CD4-positive, alpha-beta memory T cell (primary cell): Measurements from ENCODE around the gene LZTR1. TPM values are rescaled to one million over a fixed set of nuclear protein-coding genes. Genes with fewer than 3 reads are reported as not detected.

ENCODE experiments used
- CTCF ChIA-PET: fragments of 350-600 bp; sonication (Branson Sonifier 250); formaldehyde crosslinking; loops from one replicate; lab custom pipeline; 2021; ENCODE audit warnings: inconsistent platforms; ENCODE audit not compliant: partially characterized antibody; lab: Charles Lee
- POLR2A ChIA-PET: fragments of 350-600 bp; sonication (Branson Sonifier 250); formaldehyde crosslinking; loops from one replicate; lab custom pipeline; 2021; ENCODE audit not compliant: partially characterized antibody; lab: Charles Lee
- DNase-seq, 5 donors: peaks; one replicate each; pipeline versions ENCODE4 v3.0.0 to v3.0.0-alpha.2; 2020 to 2022; ENCODE audit warnings: mixed read lengths in 1 of 5
- H3K27ac ChIP-seq: one replicate; pipeline ENCODE4 v1.7.0; 2013; ENCODE audit warnings: low read depth, low read length
- H3K27me3 ChIP-seq: 2 replicates; pipeline ENCODE4 v1.7.0; 2013; ENCODE audit warnings: mild to moderate bottlenecking, low read length, moderate library complexity; ENCODE audit not compliant: insufficient read depth
- H3K36me3 ChIP-seq: 2 replicates; pipeline ENCODE4 v1.7.0; 2013; ENCODE audit warnings: mild to moderate bottlenecking, low read length, moderate library complexity; ENCODE audit not compliant: insufficient read depth
- H3K4me1 ChIP-seq: 2 replicates; pipeline ENCODE4 v1.7.0; 2013; ENCODE audit warnings: mild to moderate bottlenecking, low read length, moderate library complexity; ENCODE audit not compliant: insufficient read depth
- H3K4me3 ChIP-seq, 2 donors: one replicate each; pipeline ENCODE4 v1.7.0; 2013; ENCODE audit warnings: low read length in 2 of 2, mild to moderate bottlenecking in 1 of 2
- H3K9me3 ChIP-seq, 2 donors: one replicate each; pipeline ENCODE4 v1.7.0; 2013; ENCODE audit warnings: low read length in 2 of 2, control low read depth in 1 of 2; ENCODE audit not compliant: control insufficient read depth in 1 of 2
- H3K27ac Mint-ChIP-seq, 7 donors: one replicate each; pipeline ENCODE4 v1.8.0; 2020 to 2021; ENCODE audit warnings: mixed read lengths in 7 of 7, mild to moderate bottlenecking in 6 of 7, inconsistent platforms in 3 of 7, moderate library complexity in 3 of 7
- H3K27me3 Mint-ChIP-seq, 2 donors: one replicate each; pipeline ENCODE4 v1.8.0; 2020 to 2021; ENCODE audit warnings: mixed read lengths in 2 of 2
- H3K36me3 Mint-ChIP-seq, 2 donors: one replicate each; pipeline ENCODE4 v1.8.0; 2020 to 2021; ENCODE audit warnings: mixed read lengths in 2 of 2, inconsistent platforms in 1 of 2, mild to moderate bottlenecking in 1 of 2
- H3K4me1 Mint-ChIP-seq, 4 donors: one replicate each; pipeline ENCODE4 v1.8.0; 2020 to 2021; ENCODE audit warnings: mixed read lengths in 4 of 4, mild to moderate bottlenecking in 1 of 4
- H3K4me3 Mint-ChIP-seq, 8 donors: one replicate each; pipeline ENCODE4 v1.8.0; 2020 to 2021; ENCODE audit warnings: mixed read lengths in 8 of 8, mild to moderate bottlenecking in 7 of 8, moderate library complexity in 6 of 8, inconsistent platforms in 3 of 8
- H3K9me3 Mint-ChIP-seq, 8 donors: one replicate each; pipeline ENCODE4 v1.8.0; 2020 to 2021; ENCODE audit warnings: mixed read lengths in 8 of 8, mild to moderate bottlenecking in 5 of 8, inconsistent platforms in 3 of 8, moderate library complexity in 1 of 8
- intact Hi-C: fragments of 100-400 bp; cut with micrococcal nuclease; formaldehyde crosslinking; loops from one replicate; pipeline ENCODE4 v1.15.1; 2023
- polyA plus RNA-seq, 2 donors: library from polyadenylated mRNA; unstranded; fragments of 300-500 nt; fragmentation: Illumina TruSeq; gene quantifications; one replicate each; pipeline ENCODE4 v1.2.3, GENCODE V29; 2021
- total RNA-seq, 2 experiments: library from RNA; stranded (reverse); gene quantifications; one replicate each; pipeline ENCODE4 v1.2.3, GENCODE V29; 2021

The LZTR1 gene
- total and polyA plus RNA-seq, 4 experiments from 2014 or later: 5.5 to 114 (median 64.8) TPM

DNA sequence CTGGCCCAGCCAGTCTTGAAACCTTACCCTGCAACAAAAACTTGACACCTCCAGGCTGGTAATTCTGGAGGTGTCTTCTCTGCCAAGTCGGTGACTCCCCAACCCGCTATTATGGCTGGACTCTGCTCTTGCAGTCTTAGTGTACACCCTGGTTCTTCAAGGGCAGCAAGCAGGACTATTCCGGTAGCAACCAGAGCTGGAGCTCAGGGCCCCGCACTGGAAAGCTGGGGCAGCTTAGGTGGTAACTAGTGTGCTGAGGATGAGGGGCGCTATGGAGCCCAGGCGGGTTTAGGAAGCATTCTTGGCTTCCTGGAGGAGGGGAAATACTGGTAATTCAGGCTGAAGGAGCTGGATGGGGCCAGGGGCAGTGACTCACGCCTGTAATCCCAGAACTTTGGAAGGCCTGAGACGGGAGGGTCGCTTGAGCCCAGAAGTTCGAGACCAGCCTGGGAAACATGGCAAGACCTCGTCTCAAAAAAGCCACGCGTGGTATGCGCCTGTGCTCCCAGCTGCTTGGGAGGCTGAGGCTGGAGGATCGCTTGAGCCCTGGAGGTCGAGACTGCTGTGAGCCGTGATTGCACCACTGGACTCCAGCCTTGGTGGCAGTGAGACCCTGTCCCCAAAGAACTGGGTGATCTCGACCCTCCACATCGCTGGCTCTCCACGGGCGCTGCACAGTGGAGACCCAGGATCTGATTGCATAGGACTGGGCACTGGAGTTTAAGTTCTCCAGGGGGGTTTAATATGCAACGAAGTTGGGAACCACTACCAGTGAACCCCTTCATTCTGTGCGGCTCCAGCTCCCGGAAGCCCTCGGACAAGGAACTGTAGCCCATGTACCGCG, 25.6 kb upstream of the LZTR1 start:
- no peak for DNase-seq
- POLR2A ChIA-PET: interaction anchor here (1.0 kb wide), 1 partner anchor 44 kb away, joined by 3 read pairs; no protein-coding TSS in a partner anchor
- intact Hi-C loops: no loop called here
- Histone ChIP-seq H3K27me3 (peaks cover 7% of the 10 kb centered on the region), H3K27ac (no peak overlapping the region), H3K4me3 (peak overlapping the region in 1 of 2 donors; percentile 18), H3K36me3 (peaks cover 28% of the 10 kb centered on the region), H3K4me1 (peaks cover 13% of the 10 kb centered on the region), H3K9me3 (no peaks in the 10 kb centered on the region)
- H3K36me3 Mint-ChIP-seq: peaks cover 22 to 30% of the 10 kb centered on the region in 2 donors
- H3K9me3 Mint-ChIP-seq: no peaks in the 10 kb centered on the region
- H3K4me3 Mint-ChIP-seq: peak overlapping the region in 6 of 8 donors; percentile 31 to 69 (median 48)
- peaks cover 12 to 17% of the 10 kb centered on the region in 2 donors for H3K27me3 Mint-ChIP-seq
- peaks cover 0 to 15% (median 6%) of the 10 kb centered on the region in 4 donors for H3K4me1 Mint-ChIP-seq
- CTCF ChIA-PET: no interaction called here
- H3K27ac Mint-ChIP-seq: no peak overlapping the region

DNA sequence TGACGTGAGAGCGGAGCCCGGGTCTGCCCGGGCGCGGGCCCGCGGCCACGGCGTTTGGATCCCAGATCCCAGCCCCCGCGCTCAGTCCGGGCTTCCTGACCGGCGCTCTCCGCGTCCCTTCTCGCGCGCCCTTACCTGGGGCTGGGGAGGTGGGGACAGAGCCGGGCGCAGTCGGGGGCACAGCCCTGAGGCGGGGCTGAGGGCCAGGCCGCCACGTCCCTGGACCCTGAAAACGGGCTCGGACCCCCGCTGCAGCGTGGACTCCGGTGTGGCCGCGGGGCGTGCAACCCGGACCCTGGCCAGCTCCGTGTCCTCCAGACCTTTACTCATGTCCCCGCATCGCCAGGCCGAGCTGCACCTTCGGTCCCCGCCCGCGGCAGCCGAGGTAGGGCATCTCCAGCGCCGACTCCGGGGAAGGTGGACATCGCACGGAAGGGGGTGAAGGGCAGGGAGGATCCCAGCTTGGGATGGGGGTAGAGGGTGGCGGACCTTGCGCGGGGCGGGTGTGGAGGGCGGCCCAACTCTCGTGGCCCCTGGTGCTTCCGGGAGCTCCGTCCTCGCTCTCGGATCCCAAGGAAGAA, 24.9 kb upstream of the LZTR1 start:
- peaks cover 13% of the 10 kb centered on the region for H3K4me1 ChIP-seq
- H3K27me3 Mint-ChIP-seq: peaks cover 15 to 20% of the 10 kb centered on the region in 2 donors
- ChIA-PET CTCF (interaction anchor here (1.4 to 1.9 kb wide), 2 partner anchors 10 to 25 kb away, joined by 3 to 4 read pairs; partner anchors contain the start of genes AIFM3 and LZTR1), POLR2A (interaction anchor here (1.0 kb wide), 1 partner anchor 44 kb away, joined by 3 read pairs; no protein-coding TSS in a partner anchor)
- no peak for DNase-seq
- H3K4me1 Mint-ChIP-seq: peaks cover 1 to 20% (median 9%) of the 10 kb centered on the region in 4 donors
- peak overlapping the region in 1 of 2 donors; percentile 18 for H3K4me3 ChIP-seq
- H3K36me3 Mint-ChIP-seq: peaks cover 19 to 22% of the 10 kb centered on the region in 2 donors
- H3K4me3 Mint-ChIP-seq: peak overlapping the region in 7 of 8 donors; percentile 6 to 71 (median 50)
- H3K9me3 ChIP-seq: no peaks in the 10 kb centered on the region
- H3K36me3 ChIP-seq: peaks cover 20% of the 10 kb centered on the region
- H3K27me3 ChIP-seq: peaks cover 7% of the 10 kb centered on the region
- H3K27ac Mint-ChIP-seq: peak overlapping the region in 1 of 7 donors; percentile 24
- no peaks in the 10 kb centered on the region for H3K9me3 Mint-ChIP-seq
- intact Hi-C loops: no loop called here
- H3K27ac ChIP-seq: no peak overlapping the region

DNA sequence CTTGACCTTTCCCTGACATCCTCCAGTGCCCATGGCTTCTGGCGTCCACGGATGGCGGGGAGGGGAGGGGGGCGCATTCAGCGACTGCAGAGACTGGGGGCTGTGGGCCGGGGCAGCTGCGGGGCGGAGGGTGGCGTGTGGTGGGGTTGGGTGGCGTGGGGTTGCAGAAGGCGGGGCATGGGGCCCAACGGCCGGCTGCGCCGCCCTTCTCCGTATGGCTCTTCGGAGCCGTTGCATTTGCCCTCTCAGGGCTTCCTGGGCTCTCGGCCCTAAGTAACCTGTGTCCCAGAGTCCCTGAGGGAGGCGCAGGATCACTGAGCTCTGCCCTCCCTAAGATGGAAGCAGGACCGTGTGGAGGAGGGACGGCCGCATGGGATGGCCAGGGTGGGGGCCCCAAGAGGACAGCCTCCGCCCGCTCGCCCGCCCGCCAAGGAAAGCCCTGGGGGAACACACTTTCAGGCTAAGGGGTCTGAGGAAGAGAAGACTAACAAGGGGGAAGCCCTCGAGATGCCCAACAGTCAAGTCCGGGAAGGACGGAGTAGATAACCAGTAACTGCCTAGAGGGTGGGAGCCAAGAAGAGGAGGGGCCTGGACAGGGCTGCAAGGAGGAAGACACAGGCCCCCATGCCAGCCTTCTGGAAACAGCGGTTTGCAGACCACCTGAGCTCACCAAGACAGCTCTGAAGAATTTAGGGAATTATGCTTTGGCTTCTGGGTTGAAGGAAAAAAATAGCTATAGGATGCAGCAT, 24.2 kb upstream of the LZTR1 start:
- H3K4me3 ChIP-seq: no peak overlapping the region
- no peaks in the 10 kb centered on the region for H3K9me3 Mint-ChIP-seq
- no peak overlapping the region for H3K27ac ChIP-seq
- peaks cover 14% of the 10 kb centered on the region for H3K36me3 ChIP-seq
- H3K9me3 ChIP-seq: no peaks in the 10 kb centered on the region
- H3K4me1 Mint-ChIP-seq: peaks cover 1 to 16% (median 8%) of the 10 kb centered on the region in 4 donors
- H3K4me1 ChIP-seq: peaks cover 13% of the 10 kb centered on the region
- H3K27me3 Mint-ChIP-seq: peaks cover 15 to 20% of the 10 kb centered on the region in 2 donors
- POLR2A ChIA-PET: interaction anchor here (1.3 kb wide), 1 partner anchor 16 kb away, joined by 4 read pairs; no protein-coding TSS in a partner anchor
- H3K4me3 Mint-ChIP-seq: peak overlapping the region in 7 of 8 donors; percentile 9 to 71 (median 50)
- peak overlapping the region in 1 of 7 donors; percentile 24 for H3K27ac Mint-ChIP-seq
- CTCF ChIA-PET: interaction anchor here (1.1 to 1.9 kb wide), 4 partner anchors 9 to 24 kb away, joined by 3 to 4 read pairs (median 3); partner anchors contain the start of genes AIFM3 and LZTR1
- intact Hi-C loops: no loop called here
- no peak for DNase-seq
- peaks cover 13 to 16% of the 10 kb centered on the region in 2 donors for H3K36me3 Mint-ChIP-seq
- peaks cover 7% of the 10 kb centered on the region for H3K27me3 ChIP-seq

DNA sequence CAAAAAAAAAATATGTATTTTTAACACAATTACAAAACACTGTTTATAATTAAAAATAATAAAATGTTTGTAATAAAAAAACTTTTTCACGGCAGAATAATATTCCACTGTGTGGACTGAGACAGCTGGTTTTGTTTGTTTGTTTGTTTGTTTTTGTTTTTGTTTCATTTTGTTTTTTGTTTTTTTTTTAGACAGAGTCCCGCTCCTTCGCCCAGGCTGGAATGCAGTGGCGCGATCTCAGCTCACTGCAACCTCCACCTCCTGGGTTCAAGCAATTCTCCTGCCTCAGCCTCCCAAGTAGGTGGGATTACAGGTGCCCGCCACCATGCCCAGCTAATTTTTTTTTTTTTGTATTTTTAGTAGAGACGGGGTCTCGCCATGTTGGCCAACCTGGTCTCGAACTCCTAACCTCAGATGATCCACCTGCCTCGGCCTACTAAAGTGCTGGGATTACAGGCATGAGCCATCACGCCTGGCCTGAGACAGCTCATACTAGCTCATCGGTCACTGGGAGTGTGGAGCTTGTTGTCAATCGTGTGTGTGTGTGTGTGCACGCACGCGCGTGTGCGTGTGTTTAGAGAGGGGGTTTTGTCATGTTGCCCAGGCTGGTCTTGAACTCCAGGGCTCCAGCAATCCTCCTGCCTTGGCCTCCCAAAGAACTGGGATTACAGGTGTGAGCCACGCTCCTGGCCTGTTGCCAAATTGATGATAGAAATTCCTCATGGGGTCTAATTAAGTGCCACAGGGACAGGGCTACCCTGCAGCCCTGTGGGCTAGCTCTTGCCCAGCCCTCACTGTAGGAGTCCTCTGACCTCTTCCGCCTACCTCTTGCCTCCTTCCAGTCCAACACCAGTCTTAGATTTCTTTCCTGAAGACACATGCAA, 22.3 kb upstream of the LZTR1 start:
- intact Hi-C loops: no loop called here
- Mint-ChIP-seq H3K27me3 (peaks cover 16 to 20% of the 10 kb centered on the region in 2 donors), H3K27ac (no peak overlapping the region), H3K36me3 (no peaks in the 10 kb centered on the region), H3K9me3 (no peaks in the 10 kb centered on the region), H3K4me1 (peaks cover 9 to 29% (median 18%) of the 10 kb centered on the region in 4 donors), H3K4me3 (no peak overlapping the region)
- Histone ChIP-seq H3K36me3 (no peaks in the 10 kb centered on the region), H3K4me3 (no peak overlapping the region), H3K4me1 (peaks cover 22% of the 10 kb centered on the region), H3K27me3 (peaks cover 7% of the 10 kb centered on the region), H3K9me3 (no peaks in the 10 kb centered on the region), H3K27ac (no peak overlapping the region)
- CTCF ChIA-PET: interaction anchor here (0.8 to 2.2 kb wide), 7 partner anchors 12 to 156 kb away, joined by 3 to 6 read pairs (median 4); partner anchors contain the start of gene LZTR1
- POLR2A ChIA-PET: interaction anchor here (0.6 kb wide), 1 partner anchor 43 kb away, joined by 3 read pairs; no protein-coding TSS in a partner anchor
- DNase-seq: no peak

DNA sequence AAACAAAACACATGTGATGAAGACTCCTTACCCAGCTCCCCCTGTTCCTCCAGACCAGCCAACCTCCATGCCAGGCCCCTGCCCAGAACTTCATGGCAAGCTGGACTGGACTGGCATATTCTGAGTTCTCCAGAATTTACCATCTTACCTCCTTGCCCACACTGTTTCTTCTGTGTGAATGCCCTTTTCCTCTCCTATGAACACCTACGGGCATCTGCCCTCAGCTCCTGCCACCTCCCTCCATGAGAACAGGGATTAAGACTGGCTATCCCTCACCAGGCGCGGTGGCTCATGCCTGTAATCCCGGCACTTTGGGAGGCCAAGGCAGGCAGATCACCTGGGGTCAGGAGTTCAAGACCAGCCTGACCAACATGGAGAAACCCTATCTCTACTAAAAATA, 21.5 kb upstream of the LZTR1 start:
- Histone ChIP-seq H3K27me3 (peaks cover 7% of the 10 kb centered on the region), H3K4me3 (no peak overlapping the region), H3K27ac (no peak overlapping the region), H3K4me1 (peaks cover 22% of the 10 kb centered on the region), H3K36me3 (no peaks in the 10 kb centered on the region), H3K9me3 (no peaks in the 10 kb centered on the region)
- no peaks in the 10 kb centered on the region for H3K36me3 Mint-ChIP-seq
- peaks cover 18 to 20% of the 10 kb centered on the region in 2 donors for H3K27me3 Mint-ChIP-seq
- no peak for DNase-seq
- H3K9me3 Mint-ChIP-seq: no peaks in the 10 kb centered on the region
- no peak overlapping the region for H3K4me3 Mint-ChIP-seq
- intact Hi-C loops: no loop called here
- ChIA-PET POLR2A (no interaction called here), CTCF (interaction anchor here (0.9 to 2.2 kb wide), 7 partner anchors 22 to 157 kb away, joined by 3 to 6 read pairs (median 4); partner anchors contain the start of gene LZTR1)
- H3K27ac Mint-ChIP-seq: no peak overlapping the region
- H3K4me1 Mint-ChIP-seq: peaks cover 9 to 29% (median 18%) of the 10 kb centered on the region in 4 donors

DNA sequence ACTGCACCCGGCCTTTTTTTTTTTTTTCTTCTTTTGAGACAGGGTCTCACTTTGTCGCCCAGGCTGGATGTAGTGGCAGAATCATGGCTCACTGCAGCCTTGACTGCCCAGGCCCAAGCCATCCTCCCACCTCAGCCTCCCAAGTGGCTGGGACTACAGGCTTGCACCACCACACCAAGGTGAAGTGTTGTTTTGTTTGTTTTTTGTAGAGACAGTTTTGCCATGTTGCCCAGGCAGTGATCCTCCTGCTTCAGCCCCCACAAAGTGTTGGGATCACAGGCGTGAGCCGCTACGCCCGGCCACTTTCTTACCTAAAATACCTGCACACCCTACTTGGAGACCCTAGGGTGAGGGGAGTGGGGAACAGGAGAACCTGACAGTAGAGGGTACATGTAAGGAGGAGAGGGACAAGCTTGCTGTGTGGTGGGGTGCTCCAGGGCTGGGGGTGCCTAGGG, 19.6 kb upstream of the LZTR1 start:
- Mint-ChIP-seq H3K36me3 (no peaks in the 10 kb centered on the region), H3K27ac (no peak overlapping the region), H3K4me1 (peaks cover 9 to 20% (median 14%) of the 10 kb centered on the region in 4 donors), H3K4me3 (no peak overlapping the region), H3K27me3 (peaks cover 15 to 17% of the 10 kb centered on the region in 2 donors), H3K9me3 (no peaks in the 10 kb centered on the region)
- peaks cover 14% of the 10 kb centered on the region for H3K4me1 ChIP-seq
- H3K4me3 ChIP-seq: no peak overlapping the region
- no peak for DNase-seq
- ChIA-PET POLR2A (no interaction called here), CTCF (interaction anchor here (0.7 to 1.6 kb wide), 4 partner anchors 11 to 364 kb away, joined by 3 to 7 read pairs (median 3); no protein-coding TSS in a partner anchor)
- intact Hi-C loops: no loop called here
- peaks cover 7% of the 10 kb centered on the region for H3K27me3 ChIP-seq
- no peaks in the 10 kb centered on the region for H3K9me3 ChIP-seq
- no peak overlapping the region for H3K27ac ChIP-seq
- H3K36me3 ChIP-seq: no peaks in the 10 kb centered on the region
